GM18499 (cell line): ENCODE results near the gene ARID5A.
A peak's percentile ranks its signal among the peaks of the same experiment; 100 is the strongest.

Experiments
- ATAC-seq: cut with Tn5 transposase; IDR thresholded peaks from one replicate; pipeline ENCODE4 v1.9.1; 2021; ENCODE audit warnings: moderate number of reproducible peaks; ENCODE audit not compliant: insufficient read depth, unreplicated experiment

ARID5A gene

GRCh38 chr2:96526101-96526591, 10.4 kb upstream of the ARID5A start:
- ATAC-seq: no peak

GRCh38 chr2:96526615-96527285, 9.8 kb upstream of the ARID5A start:
- ATAC-seq: no peak

GRCh38 chr2:96527286-96528005, 9.1 kb upstream of the ARID5A start:
- no peak for ATAC-seq

GRCh38 chr2:96528006-96528699, 8.4 kb upstream of the ARID5A start:
- ATAC-seq: no peak

GRCh38 chr2:96528700-96529375, 7.7 kb upstream of the ARID5A start:
- ATAC-seq: no peak

- ATAC-seq: no peak
Measured at GRCh38 chr2:96529376-96530143, 7.0 kb upstream of the ARID5A start.

- ATAC-seq: no peak
Measured at GRCh38 chr2:96530144-96530430, 6.5 kb upstream of the ARID5A start.

- no peak for ATAC-seq
Measured at GRCh38 chr2:96530474-96531357, 5.8 kb upstream of the ARID5A start.

- ATAC-seq: no peak
Measured at GRCh38 chr2:96531366-96531765, 5.2 kb upstream of the ARID5A start.

- peak; percentile 28 for ATAC-seq
Measured at GRCh38 chr2:96531872-96532505, 4.6 kb upstream of the ARID5A start.

GRCh38 chr2:96532641-96533291, 3.8 kb upstream of the ARID5A start:
- no peak for ATAC-seq

- no peak for ATAC-seq
Measured at GRCh38 chr2:96533292-96534073, 3.1 kb upstream of the ARID5A start.

GRCh38 chr2:96534141-96534540, 2.4 kb upstream of the ARID5A start:
- no peak for ATAC-seq

GRCh38 chr2:96534701-96535181, 1.8 kb upstream of the ARID5A start:
- no peak for ATAC-seq

- ATAC-seq: no peak
Measured at GRCh38 chr2:96535331-96535730, 1.2 kb upstream of the ARID5A start.

- peak; percentile 33 for ATAC-seq
Measured at GRCh38 chr2:96537066-96537733, 648 bp downstream of the ARID5A start.
